ENCODE data around the gene PI4K2B. TPM values are rescaled to one million over a fixed set of nuclear protein-coding genes. Genes with fewer than 3 reads are reported as not detected.

Gene PI4K2B
- total and polyA plus RNA-seq, 2 of the 13 experiments (the other 11 are each of a cell fraction or from before 2014, with no cell fraction given) = 6.9 to 25.8 TPM

DNA sequence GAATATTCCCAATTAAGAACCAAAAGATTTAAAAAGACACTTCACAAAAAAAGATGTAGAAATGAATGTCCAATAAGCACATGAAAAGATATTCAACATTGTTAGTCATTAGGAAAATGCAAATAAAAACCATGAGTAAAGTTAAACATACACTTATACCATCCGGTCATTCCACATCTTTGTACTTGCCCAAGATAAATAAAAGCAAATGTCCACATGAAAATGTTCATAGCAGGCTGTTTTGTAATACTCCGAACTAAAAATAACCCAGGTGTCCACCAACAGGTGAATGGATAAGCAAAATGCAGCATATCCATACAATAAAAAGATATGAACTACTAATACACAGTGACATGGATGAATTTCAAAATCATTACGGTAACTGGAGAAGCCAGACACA lies 50.1 kb downstream of the PI4K2B start:
- Histone ChIP-seq H3K79me2 (ENCODE audit: insufficient read depth, low read length) (no peaks in the 10 kb centered on the region), H3K4me3 (replicated peaks in 1 of 3; ENCODE audit: insufficient read depth in 1 of 3, low read depth in 2 of 3, low read length in 3 of 3) (no peak overlapping the region), H3K27ac (ENCODE audit: extremely low read length, insufficient read depth, low read length) (no peak overlapping the region), H2AFZ (ENCODE audit: low read length) (no peak overlapping the region), H3K4me2 (ENCODE audit: low read depth, low read length) (peak overlapping the region; percentile 23; the same call in 1 of the 2 replicates), H3K9ac (ENCODE audit: insufficient read depth, low read depth, low read length) (no peak overlapping the region), H3K4me1 (ENCODE audit: insufficient read depth, low read length) (peaks cover 26% of the 10 kb centered on the region), H3K36me3 (replicated peaks in 1 of 2; ENCODE audit: control insufficient read depth in 1 of 2, insufficient read depth in 2 of 2, low read length in 2 of 2) (no peaks in the 10 kb centered on the region), H3K27me3 (ENCODE audit: control insufficient read depth in 1 of 2, insufficient read depth in 2 of 2, low read length in 2 of 2) (no peaks in the 10 kb centered on the region), H4K20me1 (ENCODE audit: insufficient read depth, low read length) (no peaks in the 10 kb centered on the region), H3K9me3 (ENCODE audit: low read length) (no peaks in the 10 kb centered on the region; the same call in 1 of the 2 replicates)
- peak; percentile 47 for DNase-seq (ENCODE audit: low spot score)
- BruUV-seq (replicated peaks) = no TSS peak
- peak; percentile 67 for ATAC-seq
- WGBS (ENCODE audit: low lambda C conversion rate) = 24% methylated on average over 3 of the region's 3 CpGs
- ChIA-PET POLR2A (no interaction called here), CTCF (ENCODE audit: low intra/inter-chr PET ratio, low total read pairs) (no interaction called here)
- intact Hi-C loops (cut with micrococcal nuclease; ENCODE audit: unreplicated experiment) = no loop called here
- in situ Hi-C loops (cut with HindIII; ENCODE audit: extremely low pct_ligation_motif_present, low pct_unique_long_range_greater_than_20kb) = no loop called here
- no peak for TF ChIP-seq ZBTB7B (CRISPR knock-in tag; IDR thresholded peaks at IDR 0.05)
- TF ChIP-seq MEF2D (CRISPR knock-in tag; IDR thresholded peaks at IDR 0.05) = peak; percentile 94
- TF ChIP-seq, protein P1, sequence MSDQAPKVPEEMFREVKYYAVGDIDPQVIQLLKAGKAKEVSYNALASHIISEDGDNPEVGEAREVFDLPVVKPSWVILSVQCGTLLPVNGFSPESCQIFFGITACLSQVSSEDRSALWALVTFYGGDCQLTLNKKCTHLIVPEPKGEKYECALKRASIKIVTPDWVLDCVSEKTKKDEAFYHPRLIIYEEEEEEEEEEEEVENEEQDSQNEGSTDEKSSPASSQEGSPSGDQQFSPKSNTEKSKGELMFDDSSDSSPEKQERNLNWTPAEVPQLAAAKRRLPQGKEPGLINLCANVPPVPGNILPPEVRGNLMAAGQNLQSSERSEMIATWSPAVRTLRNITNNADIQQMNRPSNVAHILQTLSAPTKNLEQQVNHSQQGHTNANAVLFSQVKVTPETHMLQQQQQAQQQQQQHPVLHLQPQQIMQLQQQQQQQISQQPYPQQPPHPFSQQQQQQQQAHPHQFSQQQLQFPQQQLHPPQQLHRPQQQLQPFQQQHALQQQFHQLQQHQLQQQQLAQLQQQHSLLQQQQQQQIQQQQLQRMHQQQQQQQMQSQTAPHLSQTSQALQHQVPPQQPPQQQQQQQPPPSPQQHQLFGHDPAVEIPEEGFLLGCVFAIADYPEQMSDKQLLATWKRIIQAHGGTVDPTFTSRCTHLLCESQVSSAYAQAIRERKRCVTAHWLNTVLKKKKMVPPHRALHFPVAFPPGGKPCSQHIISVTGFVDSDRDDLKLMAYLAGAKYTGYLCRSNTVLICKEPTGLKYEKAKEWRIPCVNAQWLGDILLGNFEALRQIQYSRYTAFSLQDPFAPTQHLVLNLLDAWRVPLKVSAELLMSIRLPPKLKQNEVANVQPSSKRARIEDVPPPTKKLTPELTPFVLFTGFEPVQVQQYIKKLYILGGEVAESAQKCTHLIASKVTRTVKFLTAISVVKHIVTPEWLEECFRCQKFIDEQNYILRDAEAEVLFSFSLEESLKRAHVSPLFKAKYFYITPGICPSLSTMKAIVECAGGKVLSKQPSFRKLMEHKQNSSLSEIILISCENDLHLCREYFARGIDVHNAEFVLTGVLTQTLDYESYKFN (CRISPR knock-in tag; conservative IDR thresholded peaks at IDR 0.05) = 0 out of 2 replicates have a peak, but pooled peaks have one; percentile 13
- TF ChIP-seq RXRB (CRISPR knock-in tag; IDR thresholded peaks at IDR 0.05; ENCODE audit: borderline replicate concordance) = peak; percentile 15; the same call in 1 of the 2 replicates
- TF ChIP-seq SOX5 (CRISPR knock-in tag; IDR thresholded peaks at IDR 0.05; ENCODE audit: borderline replicate concordance) = peak; percentile 32; the same call in 1 of the 2 replicates
- peak; percentile 37; the same call in 1 of the 2 replicates for TF ChIP-seq FOXA3 (CRISPR knock-in tag; IDR thresholded peaks at IDR 0.05)
- TF ChIP-seq, protein P2, sequence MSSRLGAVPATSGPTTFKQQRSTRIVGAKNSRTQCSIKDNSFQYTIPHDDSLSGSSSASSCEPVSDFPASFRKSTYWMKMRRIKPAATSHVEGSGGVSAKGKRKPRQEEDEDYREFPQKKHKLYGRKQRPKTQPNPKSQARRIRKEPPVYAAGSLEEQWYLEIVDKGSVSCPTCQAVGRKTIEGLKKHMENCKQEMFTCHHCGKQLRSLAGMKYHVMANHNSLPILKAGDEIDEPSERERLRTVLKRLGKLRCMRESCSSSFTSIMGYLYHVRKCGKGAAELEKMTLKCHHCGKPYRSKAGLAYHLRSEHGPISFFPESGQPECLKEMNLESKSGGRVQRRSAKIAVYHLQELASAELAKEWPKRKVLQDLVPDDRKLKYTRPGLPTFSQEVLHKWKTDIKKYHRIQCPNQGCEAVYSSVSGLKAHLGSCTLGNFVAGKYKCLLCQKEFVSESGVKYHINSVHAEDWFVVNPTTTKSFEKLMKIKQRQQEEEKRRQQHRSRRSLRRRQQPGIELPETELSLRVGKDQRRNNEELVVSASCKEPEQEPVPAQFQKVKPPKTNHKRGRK (CRISPR knock-in tag; IDR thresholded peaks at IDR 0.05) = no peak
- TF ChIP-seq, protein P3, sequence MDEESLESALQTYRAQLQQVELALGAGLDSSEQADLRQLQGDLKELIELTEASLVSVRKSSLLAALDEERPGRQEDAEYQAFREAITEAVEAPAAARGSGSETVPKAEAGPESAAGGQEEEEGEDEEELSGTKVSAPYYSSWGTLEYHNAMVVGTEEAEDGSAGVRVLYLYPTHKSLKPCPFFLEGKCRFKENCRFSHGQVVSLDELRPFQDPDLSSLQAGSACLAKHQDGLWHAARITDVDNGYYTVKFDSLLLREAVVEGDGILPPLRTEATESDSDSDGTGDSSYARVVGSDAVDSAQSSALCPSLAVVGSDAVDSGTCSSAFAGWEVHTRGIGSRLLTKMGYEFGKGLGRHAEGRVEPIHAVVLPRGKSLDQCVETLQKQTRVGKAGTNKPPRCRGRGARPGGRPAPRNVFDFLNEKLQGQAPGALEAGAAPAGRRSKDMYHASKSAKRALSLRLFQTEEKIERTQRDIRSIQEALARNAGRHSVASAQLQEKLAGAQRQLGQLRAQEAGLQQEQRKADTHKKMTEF (CRISPR knock-in tag; IDR thresholded peaks at IDR 0.05) = peak; percentile 30; the same call in 1 of the 2 replicates
- TF ChIP-seq, protein P4, sequence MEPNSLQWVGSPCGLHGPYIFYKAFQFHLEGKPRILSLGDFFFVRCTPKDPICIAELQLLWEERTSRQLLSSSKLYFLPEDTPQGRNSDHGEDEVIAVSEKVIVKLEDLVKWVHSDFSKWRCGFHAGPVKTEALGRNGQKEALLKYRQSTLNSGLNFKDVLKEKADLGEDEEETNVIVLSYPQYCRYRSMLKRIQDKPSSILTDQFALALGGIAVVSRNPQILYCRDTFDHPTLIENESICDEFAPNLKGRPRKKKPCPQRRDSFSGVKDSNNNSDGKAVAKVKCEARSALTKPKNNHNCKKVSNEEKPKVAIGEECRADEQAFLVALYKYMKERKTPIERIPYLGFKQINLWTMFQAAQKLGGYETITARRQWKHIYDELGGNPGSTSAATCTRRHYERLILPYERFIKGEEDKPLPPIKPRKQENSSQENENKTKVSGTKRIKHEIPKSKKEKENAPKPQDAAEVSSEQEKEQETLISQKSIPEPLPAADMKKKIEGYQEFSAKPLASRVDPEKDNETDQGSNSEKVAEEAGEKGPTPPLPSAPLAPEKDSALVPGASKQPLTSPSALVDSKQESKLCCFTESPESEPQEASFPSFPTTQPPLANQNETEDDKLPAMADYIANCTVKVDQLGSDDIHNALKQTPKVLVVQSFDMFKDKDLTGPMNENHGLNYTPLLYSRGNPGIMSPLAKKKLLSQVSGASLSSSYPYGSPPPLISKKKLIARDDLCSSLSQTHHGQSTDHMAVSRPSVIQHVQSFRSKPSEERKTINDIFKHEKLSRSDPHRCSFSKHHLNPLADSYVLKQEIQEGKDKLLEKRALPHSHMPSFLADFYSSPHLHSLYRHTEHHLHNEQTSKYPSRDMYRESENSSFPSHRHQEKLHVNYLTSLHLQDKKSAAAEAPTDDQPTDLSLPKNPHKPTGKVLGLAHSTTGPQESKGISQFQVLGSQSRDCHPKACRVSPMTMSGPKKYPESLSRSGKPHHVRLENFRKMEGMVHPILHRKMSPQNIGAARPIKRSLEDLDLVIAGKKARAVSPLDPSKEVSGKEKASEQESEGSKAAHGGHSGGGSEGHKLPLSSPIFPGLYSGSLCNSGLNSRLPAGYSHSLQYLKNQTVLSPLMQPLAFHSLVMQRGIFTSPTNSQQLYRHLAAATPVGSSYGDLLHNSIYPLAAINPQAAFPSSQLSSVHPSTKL (CRISPR knock-in tag; IDR thresholded peaks at IDR 0.05) = 0 out of 2 replicates have a peak, but pooled peaks have one; percentile 17
- TF ChIP-seq GATAD2A (CRISPR knock-in tag; IDR thresholded peaks at IDR 0.05) = peak; percentile 36; the same call in 1 of the 2 replicates
- no peak for FAIRE-seq

Measured in HepG2 (cell line).